Heart left ventricle (tissue), 16 donors: ENCODE data around the gene GRM2. TPM values are rescaled to one million over a fixed set of nuclear protein-coding genes. Genes with fewer than 3 reads are reported as not detected.
"Not testable (repeated sequence)": the region's sequence is repeated elsewhere in the genome, so short reads cannot be mapped to it uniquely, and the experiment has no call there.

ENCODE experiments used
- ATAC-seq, 4 donors: fragments of 200-7000 bp; cut with Tn5 transposase; one replicate each; pipeline ENCODE4 v1.9.1; 2020 to 2022; ENCODE audit warnings: moderate library complexity in 4 of 4, mild to moderate bottlenecking in 3 of 4, moderate number of reproducible peaks in 1 of 4
- DNase-seq, 5 donors: peaks; one replicate each; pipeline ENCODE4 v3.0.0-alpha.2; 2020
- H3K27ac ChIP-seq, 12 donors: fragments of 200-600 bp; sonication (generic) in 4 of 12; one replicate each; pipeline versions ENCODE4 v1.5.0 to v1.8.0; 2016 to 2022; ENCODE audit warnings: mild to moderate bottlenecking in 2 of 12
- H3K27me3 ChIP-seq, 9 donors: fragments of 200-600 bp; sonication (generic) in 2 of 9; one replicate each; pipeline versions ENCODE4 v1.5.1 to v1.8.0; 2016 to 2022; ENCODE audit warnings: mild to moderate bottlenecking in 3 of 9
- H3K36me3 ChIP-seq, 9 donors: fragments of 200-600 bp; sonication (generic) in 2 of 9; one replicate each; pipeline versions ENCODE4 v1.5.0 to v1.8.0; 2018 to 2022; ENCODE audit warnings: mild to moderate bottlenecking in 2 of 9
- H3K4me1 ChIP-seq, 12 donors: fragments of 200-600 bp; sonication (generic) in 4 of 12; one replicate each; pipeline versions ENCODE4 v1.5.0 to v1.8.0; 2016 to 2022; ENCODE audit warnings: mild to moderate bottlenecking in 3 of 12
- H3K4me3 ChIP-seq, 12 donors: fragments of 200-600 bp; sonication (generic) in 4 of 12; one replicate each; pipeline versions ENCODE4 v1.5.0 to v1.8.0; 2017 to 2022; ENCODE audit warnings: mild to moderate bottlenecking in 9 of 12, moderate library complexity in 4 of 12
- H3K9me3 ChIP-seq, 12 donors: fragments of 200-600 bp; sonication (generic) in 4 of 12; one replicate each; pipeline versions ENCODE4 v1.5.0 to v1.8.0; 2016 to 2022; ENCODE audit warnings: mild to moderate bottlenecking in 1 of 12
- POLR2A ChIP-seq, 2 donors: fragments of 450-650 bp; IDR thresholded peaks; one replicate each; pipeline ENCODE4 v1.6.1; 2017; ENCODE audit warnings: antibody characterized with exemption in 2 of 2, mild to moderate bottlenecking in 2 of 2, moderate library complexity in 2 of 2
- WGBS, 4 donors: extraction: QIAGEN DNeasy Blood & Tissue Kit in 2 of 4; methylation state at CpG; one replicate each; pipeline versions ENCODE4 v1.1.5 to v1.1.7; 2013 to 2018; 5-methylcytosine and 5-hydroxymethylcytosine counted together
- intact Hi-C, 10 donors: fragments of 100-400 bp; cut with DNase I; formaldehyde crosslinking; loops; one replicate each; pipeline versions ENCODE4 v1.11.1 to v1.14.2; 2022
- polyA plus RNA-seq, 2 donors: library from polyadenylated mRNA; stranded (reverse); fragments of 200-250 nt; gene quantifications; one replicate each; pipeline ENCODE4 v1.2.3, GENCODE V29; 2013
- total RNA-seq, 9 donors: library from RNA; depleted of rRNA in 2 of 9; stranded (reverse); fragments of >200 nt in 2 of 9; fragmentation: NEBNext Ultra II Directional in 3 of 9; extraction: Animal tissue kit (Norgen Biotek cat#: 25700) in 3 of 9; gene quantifications; one replicate each; pipeline versions ENCODE4 v1.1.0 to v1.2.4, GENCODE V29; 2016 to 2023
- TF ChIP-seq, protein P1 (sequence below), 12 donors: fragments of 200-600 bp; sonication (generic) in 4 of 12; IDR thresholded peaks; one replicate each; pipeline versions ENCODE4 v1.5.0 to v1.8.0; 2018 to 2022; ENCODE audit warnings: antibody characterized with exemption in 12 of 12, mild to moderate bottlenecking in 5 of 12
- donor health status: ischemic (EF 13 %, LVEDD 7.1; RV severe dilation, severe dysfunction).
- donor health status: healthy with polysubstance abuse.
- donor health status: DM: no; HTN: yes; CAD: no.
- donor health status: DM: no; HTN: no; CAD: no.
- donor health status: ischemic (EF 25% LVEDD 6.9; RV normal size, moderate dysfunction).
- donor health status: ischemic (EF 25% LVEDD 5.7; RV mildly dilated, moderate dysfunction).
- donor health status: healthy.
- donor health status: DM: yes; HTN: yes; CAD: no.
- donor health status: ischemic (EF 35%, LVEDD 5.7; RV mildly dilated, moderate dysfunction).
- donor health status: nonischemic (EF 11% LVEDD 7.7; RV severe dilation, severe dysfunction).
- donor health status: DM: yes; HTN: yes; CAD: no.
- donor health status: PGD.
- donor health status: ischemic (EF 29% LVEDD 5.4; RV normal size, mild dysfunction).
- donor health status: nonischemic (EF 23%, LVEDD 6.1; RV moderate dilation, normal function).

Gene GRM2
- total and polyA plus RNA-seq, 11 donors: 0.03 to 0.95 (median 0.40) TPM; not detected in 2

DNA sequence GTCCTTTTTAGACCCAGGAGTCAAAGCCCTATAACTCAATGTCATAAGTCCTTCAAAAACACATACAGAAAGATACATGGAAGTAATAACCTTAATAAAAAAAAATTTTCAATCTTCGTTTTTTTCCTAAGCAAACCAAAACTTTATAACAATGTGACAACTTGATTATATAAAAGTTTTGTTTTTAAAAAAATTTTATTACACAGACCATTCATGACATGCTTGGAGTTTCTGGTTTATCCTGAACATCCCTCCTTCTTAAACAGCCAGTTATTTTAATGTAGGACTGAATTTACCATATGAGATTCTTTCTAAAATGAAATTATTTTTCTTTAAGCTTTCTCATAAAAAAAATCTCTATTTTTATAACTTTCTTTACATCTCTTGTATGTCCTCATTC, 41.5 kb downstream of the GRM2 start:
- WGBS, 4 donors: 33 to 37% (median 34%) methylated on average over 1 of the region's 1 CpG
- no peak overlapping the region for H3K27ac ChIP-seq
- H3K4me1 ChIP-seq: peaks cover 0 to 2% (median 0%) of the 10 kb centered on the region in 12 donors
- intact Hi-C loops: no loop called here
- DNase-seq (no peak), ATAC-seq (no peak)
- peaks cover 0 to 12% (median 0%) of the 10 kb centered on the region in 12 donors for H3K9me3 ChIP-seq
- no peak overlapping the region for H3K4me3 ChIP-seq
- TF ChIP-seq POLR2A (IDR thresholded peaks at IDR 0.05): no peak
- TF ChIP-seq, protein P1, sequence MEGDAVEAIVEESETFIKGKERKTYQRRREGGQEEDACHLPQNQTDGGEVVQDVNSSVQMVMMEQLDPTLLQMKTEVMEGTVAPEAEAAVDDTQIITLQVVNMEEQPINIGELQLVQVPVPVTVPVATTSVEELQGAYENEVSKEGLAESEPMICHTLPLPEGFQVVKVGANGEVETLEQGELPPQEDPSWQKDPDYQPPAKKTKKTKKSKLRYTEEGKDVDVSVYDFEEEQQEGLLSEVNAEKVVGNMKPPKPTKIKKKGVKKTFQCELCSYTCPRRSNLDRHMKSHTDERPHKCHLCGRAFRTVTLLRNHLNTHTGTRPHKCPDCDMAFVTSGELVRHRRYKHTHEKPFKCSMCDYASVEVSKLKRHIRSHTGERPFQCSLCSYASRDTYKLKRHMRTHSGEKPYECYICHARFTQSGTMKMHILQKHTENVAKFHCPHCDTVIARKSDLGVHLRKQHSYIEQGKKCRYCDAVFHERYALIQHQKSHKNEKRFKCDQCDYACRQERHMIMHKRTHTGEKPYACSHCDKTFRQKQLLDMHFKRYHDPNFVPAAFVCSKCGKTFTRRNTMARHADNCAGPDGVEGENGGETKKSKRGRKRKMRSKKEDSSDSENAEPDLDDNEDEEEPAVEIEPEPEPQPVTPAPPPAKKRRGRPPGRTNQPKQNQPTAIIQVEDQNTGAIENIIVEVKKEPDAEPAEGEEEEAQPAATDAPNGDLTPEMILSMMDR (IDR thresholded peaks at IDR 0.05): no peak
- peaks cover 0 to 2% (median 0%) of the 10 kb centered on the region in 9 donors for H3K27me3 ChIP-seq
- H3K36me3 ChIP-seq: no peaks in the 10 kb centered on the region

DNA sequence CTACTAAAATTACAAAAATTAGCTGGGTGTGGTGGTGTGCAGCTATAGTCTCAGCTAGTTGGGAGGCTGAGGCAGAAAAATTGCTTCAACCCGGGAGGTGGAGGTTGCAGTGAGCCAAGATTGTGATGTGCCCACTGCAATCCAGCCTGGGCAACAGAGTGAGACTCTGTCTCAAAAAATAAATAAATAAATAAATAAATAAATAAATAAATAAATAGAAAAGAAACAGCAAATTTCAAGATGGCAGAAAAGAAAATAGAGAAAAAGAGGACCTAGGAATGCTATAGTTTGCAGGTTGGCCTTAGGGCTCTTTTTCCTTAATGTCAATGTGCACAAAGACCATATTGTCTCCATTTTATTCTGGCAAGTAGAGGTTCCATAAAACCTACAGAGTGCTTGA, 44.0 kb downstream of the GRM2 start:
- 96 to 100% (median 96%) methylated on average over 1 of the region's 1 CpG for WGBS, 4 donors
- peaks cover 0 to 11% (median 0%) of the 10 kb centered on the region in 12 donors for H3K9me3 ChIP-seq
- H3K4me3 ChIP-seq: no peak overlapping the region
- DNase-seq: no peak
- TF ChIP-seq, protein P1 (IDR thresholded peaks at IDR 0.05): no peak
- no peak for TF ChIP-seq POLR2A (IDR thresholded peaks at IDR 0.05)
- intact Hi-C loops: no loop called here
- no peaks in the 10 kb centered on the region for H3K4me1 ChIP-seq
- peaks cover 0 to 6% (median 0%) of the 10 kb centered on the region in 9 donors for H3K27me3 ChIP-seq
- H3K36me3 ChIP-seq: no peaks in the 10 kb centered on the region
- no peak for ATAC-seq
- H3K27ac ChIP-seq: no peak overlapping the region

DNA sequence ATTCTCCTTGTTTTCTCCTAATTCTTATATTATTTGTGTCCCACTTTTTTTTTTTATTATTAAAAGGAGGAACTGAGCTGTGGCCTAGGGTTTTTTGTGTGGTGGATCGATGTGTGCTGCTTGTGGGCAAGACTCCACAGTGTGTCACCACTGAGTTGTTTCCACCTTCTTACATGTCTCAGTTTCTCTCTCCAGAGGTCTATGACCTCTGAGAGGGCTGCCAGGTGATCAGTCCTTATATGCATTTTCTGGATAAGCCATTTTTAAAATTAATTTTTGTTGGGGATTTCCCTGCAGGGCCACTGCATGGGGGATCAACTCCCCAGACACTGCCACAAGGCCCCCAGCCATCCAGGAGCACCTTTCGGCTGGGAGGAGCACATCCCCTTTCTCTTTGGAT, 44.4 kb downstream of the GRM2 start:
- DNase-seq: no peak
- TF ChIP-seq, protein P1 (IDR thresholded peaks at IDR 0.05): no peak
- no peak for TF ChIP-seq POLR2A (IDR thresholded peaks at IDR 0.05)
- H3K4me1 ChIP-seq: no peaks in the 10 kb centered on the region
- no peak overlapping the region for H3K4me3 ChIP-seq
- no peak overlapping the region for H3K27ac ChIP-seq
- intact Hi-C loops: no loop called here
- H3K9me3 ChIP-seq: peaks cover 0 to 11% (median 0%) of the 10 kb centered on the region in 12 donors
- WGBS, 4 donors: 85 to 93% (median 92%) methylated on average over 2 of the region's 2 CpGs
- no peaks in the 10 kb centered on the region for H3K36me3 ChIP-seq
- peaks cover 0 to 6% (median 0%) of the 10 kb centered on the region in 9 donors for H3K27me3 ChIP-seq
- ATAC-seq: no peak

DNA sequence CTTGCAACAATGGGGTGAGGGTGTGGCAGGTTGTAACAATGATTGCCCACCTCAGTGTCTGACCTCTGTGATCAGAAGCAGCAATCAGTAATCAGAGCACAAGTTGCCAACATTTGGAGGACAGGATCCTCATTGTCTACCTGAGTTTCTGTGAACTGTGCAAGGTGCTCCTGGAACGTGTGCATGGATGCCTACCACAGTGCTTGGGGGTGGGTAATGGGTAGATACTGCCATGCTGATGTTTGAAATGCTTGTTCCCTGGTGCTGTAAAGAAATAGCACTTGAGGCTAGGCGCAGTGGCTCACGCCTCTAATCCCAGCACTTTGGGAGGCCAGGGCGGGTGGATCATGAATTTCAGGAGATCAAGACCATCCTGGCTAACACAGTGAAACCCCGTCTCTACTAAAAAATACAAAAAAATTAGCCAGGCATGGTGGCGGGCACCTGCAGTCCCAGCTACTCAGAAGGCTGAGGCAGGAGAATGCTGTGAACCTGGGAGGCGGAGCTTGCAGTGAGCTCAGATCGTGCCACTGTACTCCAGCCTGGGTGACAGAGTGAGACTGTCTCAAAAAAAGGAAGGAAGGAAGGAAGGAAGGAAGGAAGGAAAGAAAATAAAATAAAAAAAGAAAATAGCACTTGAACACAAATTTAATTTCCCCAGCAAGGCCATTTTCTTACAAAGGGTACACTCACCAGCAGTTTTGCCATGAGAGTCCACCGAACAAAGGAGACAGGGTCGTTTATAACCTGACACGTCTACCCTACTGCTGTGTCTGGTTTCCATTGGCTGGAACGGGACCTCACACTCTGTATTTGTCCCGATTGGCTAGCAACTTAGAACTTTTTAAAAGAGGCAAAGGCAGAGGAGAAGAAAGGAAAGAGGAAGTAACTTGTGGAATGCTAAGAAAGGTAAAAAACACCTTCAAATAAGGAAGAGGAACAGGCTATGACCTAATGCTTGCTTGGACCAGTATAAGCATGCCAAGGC, 47.2 kb downstream of the GRM2 start:
- 73 to 74% (median 74%) methylated on average over 13 of the region's 13 CpGs for WGBS, 4 donors
- ATAC-seq, intact Hi-C loops: not testable (repeated sequence)

More for the DNA sequence above, 47.2 kb downstream of the GRM2 start:
- not testable (repeated sequence) for H3K36me3 ChIP-seq, H3K27me3 ChIP-seq, DNase-seq, H3K27ac ChIP-seq, H3K4me3 ChIP-seq, H3K4me1 ChIP-seq
- H3K9me3 ChIP-seq: peaks cover 0 to 15% (median 0%) of the 10 kb centered on the region in 12 donors
